GM18511 (cell line): ENCODE results near the gene ABCC1.

Experiments used
- ATAC-seq: cut with Tn5 transposase; IDR thresholded peaks from one replicate; pipeline ENCODE4 v1.9.1; 2021; ENCODE audit warnings: mild to moderate bottlenecking, moderate library complexity; ENCODE audit not compliant: unreplicated experiment

The ABCC1 gene

DNA sequence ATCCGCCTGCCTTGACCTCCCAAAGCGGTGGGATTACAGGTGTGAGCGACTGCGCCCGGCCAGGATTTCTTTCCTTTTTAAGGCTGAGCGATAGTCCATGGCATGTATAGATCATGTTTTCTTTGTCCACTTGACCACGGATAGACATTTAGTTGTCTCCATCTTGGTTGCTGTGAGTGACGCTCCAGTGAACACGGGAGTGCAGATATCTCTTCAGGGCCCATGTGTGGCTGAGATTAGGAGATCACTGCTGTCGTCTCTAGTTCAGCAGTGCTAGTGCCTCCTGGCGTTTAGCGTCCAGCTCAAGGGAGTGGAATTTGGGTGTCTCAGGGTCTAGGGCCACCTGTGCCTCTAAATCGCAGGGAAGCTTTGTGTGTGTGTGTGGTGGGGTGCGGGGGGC lies 41.5 kb downstream of the ABCC1 start:
- no peak for ATAC-seq

GRCh38 chr16:15993128-15993527 lies 43.7 kb downstream of the ABCC1 start:
- ATAC-seq: no peak

- ATAC-seq: no peak
Observed at GRCh38 chr16:15993541-15993940, 44.1 kb downstream of the ABCC1 start.

DNA sequence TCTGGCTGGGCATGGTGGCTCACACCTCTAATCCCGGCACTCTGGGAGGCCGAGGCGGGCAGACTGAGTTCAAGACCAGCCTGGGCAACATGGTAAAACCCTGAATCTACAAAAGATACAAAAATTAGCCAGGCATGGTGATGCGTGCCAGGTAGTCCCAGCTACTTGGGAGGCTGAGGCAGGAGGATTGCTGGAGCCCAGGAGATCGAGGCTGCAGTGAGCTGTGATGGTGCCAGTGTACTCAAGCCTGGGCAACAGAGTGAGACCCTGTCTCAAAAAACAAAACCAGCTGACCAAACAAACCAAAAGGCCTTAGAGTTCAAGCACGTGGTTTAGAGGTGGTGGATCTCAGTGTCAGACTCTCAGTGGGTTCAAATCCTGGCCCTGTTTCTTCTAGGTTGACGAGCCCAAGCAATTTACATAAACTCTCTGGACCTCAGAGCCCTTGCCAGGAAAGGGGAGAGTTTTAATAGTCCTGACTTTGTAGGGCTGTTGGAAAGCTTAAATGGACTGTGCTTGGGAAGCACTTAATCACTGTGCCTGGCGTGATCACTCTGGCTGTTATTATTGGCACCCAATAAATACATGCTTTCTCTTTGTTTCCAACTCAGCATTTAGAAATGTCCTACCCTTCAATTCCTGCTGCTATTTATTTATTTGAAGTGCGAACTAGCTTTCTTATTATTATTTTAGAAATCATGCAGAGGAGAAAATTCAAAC lies 44.7 kb downstream of the ABCC1 start:
- ATAC-seq: no peak

DNA sequence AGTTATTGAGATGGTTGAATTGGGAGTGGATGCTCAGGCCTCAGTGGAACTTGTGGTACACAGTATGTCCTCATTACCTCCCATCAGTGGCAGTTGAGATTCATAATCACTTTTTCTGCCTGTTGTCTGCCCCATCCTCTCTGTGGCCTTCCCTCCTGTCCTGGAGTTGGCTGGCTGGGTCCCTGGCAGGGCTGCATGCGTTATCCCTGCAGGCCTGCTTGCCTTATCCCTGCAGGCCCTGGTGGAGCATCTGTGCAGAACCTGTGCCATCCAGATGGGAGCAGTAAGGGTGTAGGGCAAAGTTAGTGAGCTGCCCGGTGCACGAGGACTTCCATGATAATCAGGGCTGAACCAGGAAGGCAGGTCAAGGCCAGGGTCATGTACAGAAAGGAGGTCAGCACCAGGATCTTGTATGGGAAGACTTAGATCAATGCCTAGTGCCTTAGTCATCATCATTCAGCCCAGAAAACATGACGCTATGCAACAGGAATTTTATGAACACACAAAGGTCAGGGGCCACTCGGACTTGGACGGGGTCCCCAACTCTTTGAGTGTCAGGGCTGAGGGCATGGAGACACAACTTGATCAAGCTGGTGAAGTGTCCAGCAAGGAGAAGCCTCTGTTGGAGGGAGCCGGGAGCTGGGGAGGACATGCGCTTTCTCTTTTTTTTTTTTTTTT lies 47.2 kb downstream of the ABCC1 start:
- ATAC-seq: no peak

DNA sequence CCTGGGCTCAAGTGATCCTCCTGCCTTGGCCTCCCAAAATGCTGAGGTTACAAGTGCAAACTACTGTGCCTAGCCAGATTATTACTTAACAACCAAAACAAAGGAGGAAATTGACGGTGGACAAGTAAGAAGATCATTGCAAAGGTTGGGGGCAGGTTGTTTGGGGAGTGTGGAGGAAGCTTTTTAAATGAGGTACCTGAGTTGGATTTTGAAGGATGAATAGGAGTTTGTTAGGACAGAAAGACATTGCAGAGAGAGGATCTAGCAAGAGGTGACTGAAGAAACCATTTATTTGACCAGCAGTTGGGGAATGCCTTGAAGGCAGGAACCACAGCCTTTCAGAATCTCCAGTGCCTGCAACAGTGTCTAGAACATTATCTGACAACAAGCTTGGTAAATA lies 51.3 kb downstream of the ABCC1 start:
- ATAC-seq: no peak

DNA sequence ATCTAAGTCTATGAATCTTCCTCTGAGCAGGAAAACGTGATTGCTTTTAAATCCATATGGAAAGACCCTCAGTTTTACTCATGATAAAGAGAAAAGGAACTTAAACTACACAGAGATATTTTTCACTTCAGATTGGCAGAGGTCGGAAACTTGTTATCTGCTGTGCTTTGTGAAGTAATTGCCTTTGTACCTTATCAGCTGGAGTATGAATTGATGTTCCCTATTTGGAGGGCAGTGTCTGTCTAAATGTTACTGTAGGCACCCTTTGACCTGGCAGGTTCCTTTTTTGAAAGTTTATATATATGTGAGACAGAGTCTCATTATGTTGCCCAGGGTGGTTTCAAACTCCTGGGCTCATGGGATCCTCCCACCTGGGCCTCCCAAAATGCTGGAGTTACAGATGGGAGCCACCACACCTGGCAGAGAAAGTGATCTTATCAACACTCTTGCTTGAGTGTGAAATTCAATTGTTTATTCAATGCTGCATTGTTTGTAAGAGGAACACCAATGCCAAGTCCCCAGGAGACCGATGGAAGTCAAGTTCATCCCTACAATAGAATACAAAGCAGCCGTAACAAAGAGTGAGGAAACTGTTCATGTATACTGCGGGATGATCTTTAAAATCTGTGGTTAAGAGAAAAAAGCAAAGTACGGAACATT lies 52.3 kb downstream of the ABCC1 start:
- ATAC-seq: no peak

GRCh38 chr16:16003719-16004313 lies 54.4 kb downstream of the ABCC1 start:
- ATAC-seq: no peak

- ATAC-seq: no peak
Observed at GRCh38 chr16:16004314-16004749, 54.9 kb downstream of the ABCC1 start.

DNA sequence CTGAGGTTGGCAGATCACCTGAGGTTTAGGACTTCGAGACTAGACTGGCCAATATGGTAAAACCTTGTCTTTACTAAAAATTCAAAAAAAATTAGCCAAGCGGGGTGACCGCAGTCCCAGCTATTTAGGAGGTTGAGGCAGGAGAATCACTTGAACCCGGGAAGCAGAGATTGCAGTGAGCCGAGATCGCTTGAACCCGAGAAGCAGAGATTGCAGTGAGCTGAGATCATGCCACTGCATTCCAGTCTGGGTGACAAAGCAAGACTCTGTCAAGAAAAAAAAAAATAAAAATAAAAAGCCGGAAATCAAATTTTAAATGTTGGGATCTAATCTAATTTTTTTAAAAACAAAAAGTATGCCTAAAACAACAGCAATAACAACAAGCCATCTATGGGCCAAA lies 56.3 kb downstream of the ABCC1 start:
- ATAC-seq: no peak

DNA sequence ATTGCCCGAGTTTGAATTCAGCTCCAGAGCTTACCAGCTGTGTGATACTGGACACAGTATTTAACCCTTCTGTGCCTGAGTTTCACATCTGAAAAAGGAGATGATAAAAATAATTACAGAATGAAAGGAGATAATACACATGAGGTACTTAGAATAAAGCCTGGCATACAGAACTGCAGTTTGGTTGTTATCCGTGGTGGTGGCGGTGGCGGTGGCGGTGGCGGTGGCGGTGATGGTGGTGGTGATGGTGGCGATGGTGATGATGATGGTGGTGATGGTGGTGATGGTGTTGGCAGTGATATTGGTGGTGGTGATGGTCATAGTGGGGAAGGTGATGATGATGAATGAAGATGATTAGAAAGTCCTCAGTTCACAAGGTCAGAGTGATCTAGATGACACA lies 57.2 kb downstream of the ABCC1 start:
- no peak for ATAC-seq

DNA sequence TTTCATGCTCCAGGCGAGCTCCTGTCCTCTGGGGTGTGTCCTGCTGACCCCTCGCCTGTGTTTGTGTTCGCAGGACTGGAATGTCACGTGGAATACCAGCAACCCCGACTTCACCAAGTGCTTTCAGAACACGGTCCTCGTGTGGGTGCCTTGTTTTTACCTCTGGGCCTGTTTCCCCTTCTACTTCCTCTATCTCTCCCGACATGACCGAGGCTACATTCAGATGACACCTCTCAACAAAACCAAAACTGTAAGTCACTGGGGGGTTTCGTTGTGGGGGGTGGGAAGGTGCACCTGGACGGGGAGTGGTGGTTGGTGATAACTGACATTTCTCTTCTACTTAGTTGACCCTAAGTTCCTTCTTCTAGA lies 58.3 kb downstream of the ABCC1 start:
- peak; percentile 83 for ATAC-seq

DNA sequence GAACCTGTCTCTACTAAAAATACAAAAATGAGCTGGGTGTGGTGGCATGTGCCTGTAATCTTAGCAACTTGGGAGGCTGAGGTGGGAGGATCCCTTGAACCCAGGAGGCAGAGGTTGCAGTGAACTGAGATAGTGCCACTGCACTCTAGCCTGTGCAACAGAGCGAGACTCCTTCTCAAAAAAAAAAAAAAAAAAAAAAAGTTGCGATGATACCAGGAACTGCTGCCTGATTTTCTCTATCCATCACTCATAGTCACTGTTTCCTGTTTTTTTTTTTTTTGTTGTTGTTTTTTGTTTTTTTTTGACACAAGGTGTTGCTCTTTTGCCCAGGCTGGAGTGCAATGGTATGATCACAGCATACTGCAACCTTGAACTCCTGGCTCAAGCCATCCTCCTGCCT lies 59.2 kb downstream of the ABCC1 start:
- ATAC-seq: no peak

- ATAC-seq: no peak
Observed at GRCh38 chr16:16009401-16009800, 60.0 kb downstream of the ABCC1 start.

DNA sequence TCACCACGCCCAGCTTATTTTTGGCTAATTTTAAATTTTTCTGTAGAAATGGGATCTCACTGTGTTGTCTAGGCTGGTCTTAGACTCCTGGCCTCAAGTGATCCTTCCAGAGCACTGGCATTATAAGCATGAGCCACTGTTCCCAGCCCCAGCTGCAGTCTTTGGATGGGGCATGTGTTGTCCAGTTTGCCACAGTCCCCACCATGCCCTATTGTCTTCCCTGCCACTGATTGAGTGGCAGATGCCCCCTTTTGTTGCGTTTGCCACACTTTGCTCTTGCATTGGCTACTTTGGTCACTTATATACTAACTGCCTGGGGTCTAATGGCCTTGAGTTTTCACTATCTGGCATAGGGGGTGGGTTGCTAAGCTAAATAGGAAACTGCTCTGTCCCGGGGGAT lies 60.8 kb downstream of the ABCC1 start:
- ATAC-seq: no peak

- no peak for ATAC-seq
Observed at GRCh38 chr16:16012144-16012543, 62.7 kb downstream of the ABCC1 start.

DNA sequence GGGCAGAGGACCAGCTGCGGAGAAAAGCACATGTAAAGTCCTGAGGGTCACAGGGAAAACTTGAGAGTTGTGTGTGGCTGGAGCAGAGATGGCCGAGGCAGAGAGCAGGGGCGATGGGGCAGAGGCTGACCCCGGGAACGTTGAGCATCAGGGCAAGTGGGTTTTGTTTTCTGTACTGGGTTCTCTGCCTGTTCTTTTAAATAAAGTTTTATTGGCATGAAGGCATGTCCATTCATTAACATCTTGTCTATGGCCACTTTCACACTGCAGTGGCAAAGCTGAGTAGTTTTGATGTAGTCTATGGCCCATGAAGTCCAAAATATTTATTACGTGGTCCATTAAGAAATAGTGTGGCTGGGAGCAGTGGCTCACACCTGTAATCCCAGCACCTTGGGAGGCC lies 64.4 kb downstream of the ABCC1 start:
- ATAC-seq: no peak

- ATAC-seq: no peak
Observed at GRCh38 chr16:16014329-16015224, 65.2 kb downstream of the ABCC1 start.

GRCh38 chr16:16015849-16016248 lies 66.4 kb downstream of the ABCC1 start:
- ATAC-seq: no peak

- ATAC-seq: no peak
Observed at GRCh38 chr16:16016388-16016964, 67.1 kb downstream of the ABCC1 start.
